ENCODE results near the gene SPRR3.

DNA sequence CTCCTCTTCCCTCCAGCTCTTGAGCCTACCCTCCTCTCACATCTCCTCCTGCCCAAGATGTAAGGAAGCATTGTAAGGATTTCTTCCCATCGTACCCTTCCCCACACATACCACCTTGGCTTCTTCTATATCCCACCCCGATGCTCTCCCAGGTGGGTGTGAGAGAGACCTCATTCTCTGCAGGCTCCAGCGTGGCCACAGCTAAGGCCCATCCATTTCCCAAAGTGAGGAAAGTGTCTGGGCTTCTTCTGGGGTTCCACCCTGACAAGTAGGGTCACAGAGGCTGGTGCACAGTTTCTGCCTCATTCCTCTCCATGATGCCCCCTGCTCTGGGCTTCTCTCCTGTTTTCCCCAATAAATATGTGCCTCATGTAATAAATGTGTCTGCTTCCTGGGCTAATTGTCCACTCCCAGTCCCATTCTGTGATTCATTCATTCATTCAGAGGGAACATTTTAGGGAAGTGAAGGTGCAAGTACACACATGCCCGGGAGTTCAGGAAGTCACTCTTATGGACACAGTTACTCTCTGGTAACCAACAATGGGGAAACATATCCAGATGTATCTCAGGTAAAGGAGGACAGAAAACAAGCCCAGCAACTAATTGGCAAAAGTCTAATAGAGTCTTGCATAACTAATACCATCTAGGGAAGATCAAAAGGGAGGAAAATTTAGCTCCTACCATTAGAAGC is 29.2 kb upstream of the SPRR3 start:
- no peak for TF ChIP-seq POLR2A (IDR thresholded peaks at IDR 0.05; ENCODE audit: borderline replicate concordance, extremely low read depth, insufficient read depth, insufficient read length)
- no peak for TF ChIP-seq ZNF274 (IDR thresholded peaks at IDR 0.05; ENCODE audit: low read depth, low read length)
- TF ChIP-seq, protein P1, sequence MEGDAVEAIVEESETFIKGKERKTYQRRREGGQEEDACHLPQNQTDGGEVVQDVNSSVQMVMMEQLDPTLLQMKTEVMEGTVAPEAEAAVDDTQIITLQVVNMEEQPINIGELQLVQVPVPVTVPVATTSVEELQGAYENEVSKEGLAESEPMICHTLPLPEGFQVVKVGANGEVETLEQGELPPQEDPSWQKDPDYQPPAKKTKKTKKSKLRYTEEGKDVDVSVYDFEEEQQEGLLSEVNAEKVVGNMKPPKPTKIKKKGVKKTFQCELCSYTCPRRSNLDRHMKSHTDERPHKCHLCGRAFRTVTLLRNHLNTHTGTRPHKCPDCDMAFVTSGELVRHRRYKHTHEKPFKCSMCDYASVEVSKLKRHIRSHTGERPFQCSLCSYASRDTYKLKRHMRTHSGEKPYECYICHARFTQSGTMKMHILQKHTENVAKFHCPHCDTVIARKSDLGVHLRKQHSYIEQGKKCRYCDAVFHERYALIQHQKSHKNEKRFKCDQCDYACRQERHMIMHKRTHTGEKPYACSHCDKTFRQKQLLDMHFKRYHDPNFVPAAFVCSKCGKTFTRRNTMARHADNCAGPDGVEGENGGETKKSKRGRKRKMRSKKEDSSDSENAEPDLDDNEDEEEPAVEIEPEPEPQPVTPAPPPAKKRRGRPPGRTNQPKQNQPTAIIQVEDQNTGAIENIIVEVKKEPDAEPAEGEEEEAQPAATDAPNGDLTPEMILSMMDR (IDR thresholded peaks at IDR 0.05 in 2 of 3, conservative IDR thresholded peaks at IDR 0.05 in 1 of 3; ENCODE audit: borderline replicate concordance in 1 of 3, insufficient read depth in 1 of 3, low read depth in 2 of 3, low read length in 2 of 3): no peak
- no peak for TF ChIP-seq POLR2AphosphoS5 (IDR thresholded peaks at IDR 0.05; ENCODE audit: low read depth, low read length)
- no peak for TF ChIP-seq SRF (IDR thresholded peaks at IDR 0.05; ENCODE audit: low read depth)
- TF ChIP-seq, protein P2, sequence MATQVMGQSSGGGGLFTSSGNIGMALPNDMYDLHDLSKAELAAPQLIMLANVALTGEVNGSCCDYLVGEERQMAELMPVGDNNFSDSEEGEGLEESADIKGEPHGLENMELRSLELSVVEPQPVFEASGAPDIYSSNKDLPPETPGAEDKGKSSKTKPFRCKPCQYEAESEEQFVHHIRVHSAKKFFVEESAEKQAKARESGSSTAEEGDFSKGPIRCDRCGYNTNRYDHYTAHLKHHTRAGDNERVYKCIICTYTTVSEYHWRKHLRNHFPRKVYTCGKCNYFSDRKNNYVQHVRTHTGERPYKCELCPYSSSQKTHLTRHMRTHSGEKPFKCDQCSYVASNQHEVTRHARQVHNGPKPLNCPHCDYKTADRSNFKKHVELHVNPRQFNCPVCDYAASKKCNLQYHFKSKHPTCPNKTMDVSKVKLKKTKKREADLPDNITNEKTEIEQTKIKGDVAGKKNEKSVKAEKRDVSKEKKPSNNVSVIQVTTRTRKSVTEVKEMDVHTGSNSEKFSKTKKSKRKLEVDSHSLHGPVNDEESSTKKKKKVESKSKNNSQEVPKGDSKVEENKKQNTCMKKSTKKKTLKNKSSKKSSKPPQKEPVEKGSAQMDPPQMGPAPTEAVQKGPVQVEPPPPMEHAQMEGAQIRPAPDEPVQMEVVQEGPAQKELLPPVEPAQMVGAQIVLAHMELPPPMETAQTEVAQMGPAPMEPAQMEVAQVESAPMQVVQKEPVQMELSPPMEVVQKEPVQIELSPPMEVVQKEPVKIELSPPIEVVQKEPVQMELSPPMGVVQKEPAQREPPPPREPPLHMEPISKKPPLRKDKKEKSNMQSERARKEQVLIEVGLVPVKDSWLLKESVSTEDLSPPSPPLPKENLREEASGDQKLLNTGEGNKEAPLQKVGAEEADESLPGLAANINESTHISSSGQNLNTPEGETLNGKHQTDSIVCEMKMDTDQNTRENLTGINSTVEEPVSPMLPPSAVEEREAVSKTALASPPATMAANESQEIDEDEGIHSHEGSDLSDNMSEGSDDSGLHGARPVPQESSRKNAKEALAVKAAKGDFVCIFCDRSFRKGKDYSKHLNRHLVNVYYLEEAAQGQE (IDR thresholded peaks at IDR 0.05; ENCODE audit: low read depth): no peak
- no peak for TF ChIP-seq SIN3A (IDR thresholded peaks at IDR 0.05; ENCODE audit: low read depth)
- no peak for TF ChIP-seq RAD21 (IDR thresholded peaks at IDR 0.05; ENCODE audit: low read depth)
- TF ChIP-seq EZH2 (IDR thresholded peaks at IDR 0.05): no peak
- TF ChIP-seq, protein P3, sequence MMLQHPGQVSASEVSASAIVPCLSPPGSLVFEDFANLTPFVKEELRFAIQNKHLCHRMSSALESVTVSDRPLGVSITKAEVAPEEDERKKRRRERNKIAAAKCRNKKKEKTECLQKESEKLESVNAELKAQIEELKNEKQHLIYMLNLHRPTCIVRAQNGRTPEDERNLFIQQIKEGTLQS (IDR thresholded peaks at IDR 0.05): no peak

Measured in HCT116 (cell line).